ENCODE data around the gene DSTYK. TPM values are rescaled to one million over a fixed set of nuclear protein-coding genes. Genes with fewer than 3 reads are reported as not detected.
"Not testable (repeated sequence)": the region's sequence is repeated elsewhere in the genome, so short reads cannot be mapped to it uniquely, and the experiment has no call there.

DSTYK gene
- total RNA-seq, 4 donors from 2014 or later: 2.2 to 9.8 (median 6.5) TPM

DNA sequence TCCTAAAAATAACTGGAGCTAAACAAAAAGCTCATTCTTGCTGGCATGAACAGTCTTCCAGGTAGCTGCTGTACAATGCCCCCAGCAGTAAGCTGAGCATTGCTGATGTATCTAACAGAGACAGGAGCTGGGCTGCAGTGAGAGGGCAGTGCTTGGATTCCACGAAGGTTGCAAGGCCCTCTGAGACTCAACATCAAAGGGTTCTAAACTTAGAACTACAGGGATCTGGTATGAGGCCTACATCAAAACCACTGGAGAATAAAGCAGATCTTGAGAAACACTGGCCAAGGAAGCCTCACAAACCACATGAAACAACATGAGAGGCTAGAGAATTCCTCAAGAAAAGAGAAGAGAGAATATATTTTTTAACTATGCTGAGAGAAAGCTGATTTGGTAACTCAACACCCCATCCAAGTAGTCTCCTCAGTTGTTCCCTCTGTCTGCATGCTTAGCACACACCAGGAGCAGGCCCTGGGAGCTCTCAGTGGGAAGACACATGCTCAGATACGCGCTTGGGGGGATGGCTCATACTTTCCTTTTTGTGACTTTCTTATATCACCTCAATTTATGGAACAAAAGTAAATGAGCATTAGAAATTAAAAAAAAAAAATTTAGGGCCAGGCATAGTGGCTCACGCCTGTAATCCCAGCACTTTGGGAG lies 27.7 kb downstream of the DSTYK start:
- Histone ChIP-seq H3K27ac (peak overlapping the region in 3 of 4 donors; percentile 4 to 20 (median 13)), H3K4me3 (no peak overlapping the region), H3K27me3 (no peaks in the 10 kb centered on the region), H3K36me3 (no peaks in the 10 kb centered on the region), H3K9me3 (no peaks in the 10 kb centered on the region), H3K4me1 (peaks cover 0 to 15% (median 2%) of the 10 kb centered on the region in 4 donors)
- TF ChIP-seq, protein P1, sequence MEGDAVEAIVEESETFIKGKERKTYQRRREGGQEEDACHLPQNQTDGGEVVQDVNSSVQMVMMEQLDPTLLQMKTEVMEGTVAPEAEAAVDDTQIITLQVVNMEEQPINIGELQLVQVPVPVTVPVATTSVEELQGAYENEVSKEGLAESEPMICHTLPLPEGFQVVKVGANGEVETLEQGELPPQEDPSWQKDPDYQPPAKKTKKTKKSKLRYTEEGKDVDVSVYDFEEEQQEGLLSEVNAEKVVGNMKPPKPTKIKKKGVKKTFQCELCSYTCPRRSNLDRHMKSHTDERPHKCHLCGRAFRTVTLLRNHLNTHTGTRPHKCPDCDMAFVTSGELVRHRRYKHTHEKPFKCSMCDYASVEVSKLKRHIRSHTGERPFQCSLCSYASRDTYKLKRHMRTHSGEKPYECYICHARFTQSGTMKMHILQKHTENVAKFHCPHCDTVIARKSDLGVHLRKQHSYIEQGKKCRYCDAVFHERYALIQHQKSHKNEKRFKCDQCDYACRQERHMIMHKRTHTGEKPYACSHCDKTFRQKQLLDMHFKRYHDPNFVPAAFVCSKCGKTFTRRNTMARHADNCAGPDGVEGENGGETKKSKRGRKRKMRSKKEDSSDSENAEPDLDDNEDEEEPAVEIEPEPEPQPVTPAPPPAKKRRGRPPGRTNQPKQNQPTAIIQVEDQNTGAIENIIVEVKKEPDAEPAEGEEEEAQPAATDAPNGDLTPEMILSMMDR (IDR thresholded peaks at IDR 0.05): no peak
- TF ChIP-seq POLR2A (IDR thresholded peaks at IDR 0.05): no peak
- DNase-seq: no peak
- intact Hi-C loops (cut with DNase I; ENCODE audit: low total_unique reads): no loop called here
- WGBS, 2 donors (ENCODE audit: low coverage in 1 of 2): 65 to 80% methylated on average over 3 to 4 of the region's 4 CpGs
- in situ Hi-C loops (cut with MboI; ENCODE audit: low pct_ligation_motif_present in 1 of 4, low pct_unique_long_range_greater_than_20kb in 1 of 4, low sequenced_read_pairs in 3 of 4): no loop called here

DNA sequence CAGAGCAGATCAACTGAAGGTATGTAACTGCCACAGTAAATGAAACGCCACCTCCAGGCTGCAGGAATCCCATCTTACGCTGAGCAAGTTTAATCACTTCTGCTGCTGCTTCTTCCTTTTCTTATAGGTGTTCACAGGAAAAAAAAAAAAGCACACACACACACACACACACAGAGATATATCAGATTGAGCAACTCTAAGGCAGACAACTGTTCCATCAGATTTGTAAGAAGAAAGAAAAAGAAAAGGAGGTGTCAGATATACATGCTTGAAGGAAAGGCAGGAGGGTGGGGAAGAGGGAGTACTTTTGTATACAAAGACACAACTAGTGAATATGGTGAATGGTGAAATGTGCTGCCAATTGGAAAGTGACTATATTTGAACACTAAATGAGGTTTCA lies 28.6 kb downstream of the DSTYK start:
- in situ Hi-C loops (cut with MboI; ENCODE audit: low pct_ligation_motif_present in 1 of 4, low pct_unique_long_range_greater_than_20kb in 1 of 4, low sequenced_read_pairs in 3 of 4): no loop called here
- H3K4me3 ChIP-seq: no peak overlapping the region
- intact Hi-C loops (cut with DNase I; ENCODE audit: low total_unique reads): no loop called here
- no peaks in the 10 kb centered on the region for H3K36me3 ChIP-seq
- DNase-seq: no peak
- H3K4me1 ChIP-seq: peaks cover 0 to 15% (median 2%) of the 10 kb centered on the region in 4 donors
- H3K9me3 ChIP-seq: no peaks in the 10 kb centered on the region
- peak overlapping the region in 1 of 4 donors; percentile 13 for H3K27ac ChIP-seq
- H3K27me3 ChIP-seq: no peaks in the 10 kb centered on the region
- WGBS, 2 donors (ENCODE audit: low coverage in 1 of 2): 90 to 92% methylated on average over 2 of the region's 2 CpGs
- TF ChIP-seq, protein P1 (IDR thresholded peaks at IDR 0.05): no peak
- TF ChIP-seq POLR2AphosphoS5 (IDR thresholded peaks at IDR 0.05): no peak
- TF ChIP-seq POLR2A (IDR thresholded peaks at IDR 0.05): no peak

DNA sequence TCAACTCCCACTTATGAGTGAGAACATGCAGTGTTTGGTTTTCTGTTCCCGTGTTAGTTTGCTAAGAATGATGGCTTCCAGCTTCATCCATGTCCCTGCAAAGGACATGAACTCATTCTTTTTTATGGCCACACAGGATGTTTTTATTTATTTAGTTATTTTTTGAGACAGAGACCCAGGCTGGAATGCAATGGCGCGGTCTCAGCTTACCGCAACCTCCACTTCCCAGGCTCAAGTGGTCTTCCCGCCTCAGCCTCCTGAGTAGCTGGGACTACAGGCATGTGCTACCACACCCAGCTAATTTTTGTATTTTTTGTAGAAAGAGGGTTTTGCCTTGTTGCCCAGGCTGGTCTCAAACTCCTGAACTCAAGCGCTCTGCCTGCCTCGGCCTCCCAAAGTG lies 31.2 kb downstream of the DSTYK start:
- H3K4me1 ChIP-seq: peaks cover 4 to 22% (median 6%) of the 10 kb centered on the region in 4 donors
- peak overlapping the region in 1 of 4 donors; percentile 35 for H3K27ac ChIP-seq
- intact Hi-C loops (cut with DNase I; ENCODE audit: low total_unique reads); in situ Hi-C loops (cut with MboI; ENCODE audit: low pct_ligation_motif_present in 1 of 4, low pct_unique_long_range_greater_than_20kb in 1 of 4, low sequenced_read_pairs in 3 of 4); H3K9me3 ChIP-seq; H3K27me3 ChIP-seq; H3K4me3 ChIP-seq; DNase-seq; H3K36me3 ChIP-seq: not testable (repeated sequence)
- 85 to 86% methylated on average over 6 to 7 of the region's 7 CpGs for WGBS, 2 donors (ENCODE audit: low coverage in 1 of 2)

DNA sequence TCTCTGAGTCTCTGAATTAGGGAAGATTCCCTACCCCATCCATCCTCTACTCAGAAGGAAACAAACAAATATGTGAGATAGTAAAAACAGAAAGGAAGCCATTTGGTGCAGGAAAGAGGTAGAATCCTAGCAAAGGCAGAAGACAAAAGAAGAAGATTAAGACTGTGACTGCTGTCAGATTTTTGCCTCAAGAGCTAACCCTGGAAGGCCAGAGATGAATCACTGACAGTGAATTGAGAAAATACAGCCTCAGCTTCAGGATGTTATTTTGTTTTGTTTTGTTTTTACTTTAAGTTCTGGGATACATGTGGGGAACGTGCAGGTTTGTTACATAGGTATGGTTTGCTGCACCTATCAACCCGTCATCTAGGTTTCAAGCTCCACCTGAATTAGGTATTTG lies 31.7 kb downstream of the DSTYK start:
- TF ChIP-seq EP300 (IDR thresholded peaks at IDR 0.05; ENCODE audit: low read depth): no peak
- no peak for TF ChIP-seq POLR2AphosphoS5 (IDR thresholded peaks at IDR 0.05)
- TF ChIP-seq, protein P1 (IDR thresholded peaks at IDR 0.05): no peak
- no peak for TF ChIP-seq POLR2A (IDR thresholded peaks at IDR 0.05)

More for the DNA sequence above, 31.7 kb downstream of the DSTYK start:
- Histone ChIP-seq H3K9me3 (no peaks in the 10 kb centered on the region), H3K4me3 (no peak overlapping the region), H3K36me3 (no peaks in the 10 kb centered on the region), H3K4me1 (peaks cover 4 to 26% (median 10%) of the 10 kb centered on the region in 4 donors), H3K27ac (peak overlapping the region in 1 of 4 donors; percentile 35), H3K27me3 (no peaks in the 10 kb centered on the region)
- in situ Hi-C loops (cut with MboI; ENCODE audit: low pct_ligation_motif_present in 1 of 4, low pct_unique_long_range_greater_than_20kb in 1 of 4, low sequenced_read_pairs in 3 of 4) (no loop called here), intact Hi-C loops (cut with DNase I; ENCODE audit: low total_unique reads) (no loop called here)
- no peak for DNase-seq
- WGBS, 2 donors (ENCODE audit: low coverage in 1 of 2): 72 to 85% methylated on average over 2 of the region's 2 CpGs
